Osteocyte (in vitro differentiated cells): ENCODE measurements around the gene RNF13. TPM values are rescaled to one million over a fixed set of nuclear protein-coding genes. Genes with fewer than 3 reads are reported as not detected.
A peak's percentile ranks its signal among the peaks of the same experiment; 100 is the strongest.
"Not testable (repeated sequence)": the region's sequence is repeated elsewhere in the genome, so short reads cannot be mapped to it uniquely, and the experiment has no call there.

Experiments used
- DNase-seq: peaks from one replicate; pipeline ENCODE4 v3.0.0; 2021; ENCODE audit warnings: mixed read lengths; ENCODE audit not compliant: unreplicated experiment; ENCODE audit errors: extremely low spot score
- H3K27ac Mint-ChIP-seq: one replicate; pipeline ENCODE4 v1.8.0; 2021; ENCODE audit warnings: mild to moderate bottlenecking, mixed read lengths; ENCODE audit not compliant: unreplicated experiment
- H3K27me3 Mint-ChIP-seq: one replicate; pipeline ENCODE4 v1.8.0; 2021; ENCODE audit warnings: mixed read lengths; ENCODE audit not compliant: unreplicated experiment
- H3K36me3 Mint-ChIP-seq: one replicate; pipeline ENCODE4 v1.8.0; 2021; ENCODE audit warnings: mixed read lengths; ENCODE audit not compliant: unreplicated experiment
- H3K4me1 Mint-ChIP-seq: one replicate; pipeline ENCODE4 v1.8.0; 2021; ENCODE audit warnings: mixed read lengths; ENCODE audit not compliant: unreplicated experiment
- H3K4me3 Mint-ChIP-seq: one replicate; pipeline ENCODE4 v1.8.0; 2021; ENCODE audit warnings: mild to moderate bottlenecking, moderate library complexity, mixed read lengths; ENCODE audit not compliant: unreplicated experiment
- H3K9me3 Mint-ChIP-seq: one replicate; pipeline ENCODE4 v1.8.0; 2021; ENCODE audit warnings: mixed read lengths; ENCODE audit not compliant: unreplicated experiment
- CTCF ChIP-seq: fragments of 200-600 bp; sonication (generic); IDR thresholded peaks from 2 replicates; pipeline ENCODE4 v1.5.0; 2021; ENCODE audit warnings: antibody characterized with exemption, mild to moderate bottlenecking, moderate library complexity
- total RNA-seq: library from RNA; stranded (reverse); gene quantifications from 2 replicates; pipeline ENCODE4 v1.2.1, GENCODE V29; 2021

RNF13 gene
- total RNA-seq, 1 donor from 2014 or later, result 45.1 TPM

- Mint-ChIP-seq H3K4me1 (peaks cover 71% of the 10 kb centered on the region), H3K36me3 (peaks cover 11% of the 10 kb centered on the region), H3K4me3 (no peak overlapping the region), H3K27me3 (no peaks in the 10 kb centered on the region), H3K27ac (peak overlapping the region; percentile 88), H3K9me3 (peaks cover 20% of the 10 kb centered on the region)
- no peak for DNase-seq
- no peak for TF ChIP-seq CTCF
Measured at GRCh38 chr3:149975919-149976318, 162.9 kb downstream of the RNF13 start.

- Mint-ChIP-seq H3K4me3 (peak overlapping the region; percentile 2), H3K9me3 (peaks cover 20% of the 10 kb centered on the region), H3K4me1 (peaks cover 67% of the 10 kb centered on the region), H3K27me3 (no peaks in the 10 kb centered on the region), H3K36me3 (peaks cover 11% of the 10 kb centered on the region), H3K27ac (peak overlapping the region; percentile 88)
- DNase-seq, result no peak
- TF ChIP-seq CTCF, result no peak
Measured at GRCh38 chr3:149977386-149977785, 164.4 kb downstream of the RNF13 start.

GRCh38 chr3:149981979-149982378 lies 169.0 kb downstream of the RNF13 start:
- not testable (repeated sequence) for H3K4me3 Mint-ChIP-seq, H3K27me3 Mint-ChIP-seq, DNase-seq, H3K36me3 Mint-ChIP-seq, H3K27ac Mint-ChIP-seq
- Mint-ChIP-seq H3K4me1 (peaks cover 28% of the 10 kb centered on the region), H3K9me3 (peaks cover 12% of the 10 kb centered on the region)

GRCh38 chr3:149983053-149983452 lies 170.0 kb downstream of the RNF13 start:
- H3K27me3 Mint-ChIP-seq, H3K36me3 Mint-ChIP-seq, H3K4me3 Mint-ChIP-seq, DNase-seq, H3K27ac Mint-ChIP-seq: not testable (repeated sequence)
- Mint-ChIP-seq H3K9me3 (peaks cover 12% of the 10 kb centered on the region), H3K4me1 (peaks cover 17% of the 10 kb centered on the region)

GRCh38 chr3:149983628-149984027 lies 170.6 kb downstream of the RNF13 start:
- Mint-ChIP-seq H3K4me3 (no peak overlapping the region), H3K36me3 (no peaks in the 10 kb centered on the region), H3K27ac (no peak overlapping the region), H3K4me1 (peaks cover 16% of the 10 kb centered on the region), H3K27me3 (no peaks in the 10 kb centered on the region), H3K9me3 (peaks cover 12% of the 10 kb centered on the region)
- no peak for TF ChIP-seq CTCF
- DNase-seq, result no peak

GRCh38 chr3:149989307-149989706 lies 176.3 kb downstream of the RNF13 start:
- peaks cover 6% of the 10 kb centered on the region for H3K9me3 Mint-ChIP-seq
- H3K4me3 Mint-ChIP-seq, result no peak overlapping the region
- H3K4me1 Mint-ChIP-seq, result peaks cover 34% of the 10 kb centered on the region
- no peaks in the 10 kb centered on the region for H3K27me3 Mint-ChIP-seq
- no peak for TF ChIP-seq CTCF
- peaks cover 4% of the 10 kb centered on the region for H3K36me3 Mint-ChIP-seq
- no peak for DNase-seq
- H3K27ac Mint-ChIP-seq, result peak overlapping the region; percentile 54
